ENCODE results near the gene TNFRSF19. TPM values are rescaled to one million over a fixed set of nuclear protein-coding genes. Genes with fewer than 3 reads are reported as not detected.

TNFRSF19 gene
- total and polyA plus RNA-seq, 3 donors from 2014 or later, result 5.7 to 8.4 (median 6.2) TPM

DNA sequence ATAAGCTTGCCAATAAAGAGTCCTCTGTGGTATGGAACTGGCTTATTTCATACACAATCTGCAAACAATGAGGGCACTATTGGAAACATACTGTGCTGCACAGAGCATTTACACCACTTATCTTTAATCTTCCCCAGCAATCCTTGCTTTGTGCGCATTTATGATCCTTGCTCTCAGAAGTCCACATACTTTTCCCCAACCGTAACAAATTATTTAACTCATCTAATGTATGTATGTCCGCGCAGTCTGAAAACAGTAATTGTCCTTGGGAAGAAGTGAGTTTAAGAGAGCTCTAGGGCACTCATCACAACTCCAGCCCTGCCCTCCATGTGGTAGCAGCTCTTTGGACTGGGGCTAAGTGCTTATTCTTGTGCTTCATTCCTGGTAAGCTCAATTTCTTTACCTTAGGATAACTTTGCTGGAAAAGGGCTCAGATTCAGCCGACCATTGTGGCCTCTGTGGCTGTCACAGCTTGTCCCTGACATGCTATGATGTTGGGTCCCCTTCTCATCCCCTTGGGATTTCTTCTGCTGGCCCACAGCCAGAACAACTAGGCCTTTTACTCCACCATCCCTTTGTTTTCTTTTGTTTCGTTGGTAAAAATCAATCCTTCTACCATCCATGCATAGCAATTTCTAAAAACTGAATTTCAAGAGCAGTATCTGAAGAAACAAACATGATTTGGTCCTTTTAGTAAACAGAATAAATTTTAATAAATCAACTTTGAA, 152.7 kb downstream of the TNFRSF19 start:
- Histone ChIP-seq H3K36me3 (ENCODE audit: low read depth, missing control alignments) (no peaks in the 10 kb centered on the region), H3K27me3 (no peaks in the 10 kb centered on the region), H3K27ac (no peak overlapping the region), H3K9me3 (no peaks in the 10 kb centered on the region), H3K4me1 (peaks cover 3% of the 10 kb centered on the region), H3K4me3 (no peak overlapping the region)
- no peak for TF ChIP-seq POLR2A (IDR thresholded peaks at IDR 0.05)
- TF ChIP-seq, protein P1, sequence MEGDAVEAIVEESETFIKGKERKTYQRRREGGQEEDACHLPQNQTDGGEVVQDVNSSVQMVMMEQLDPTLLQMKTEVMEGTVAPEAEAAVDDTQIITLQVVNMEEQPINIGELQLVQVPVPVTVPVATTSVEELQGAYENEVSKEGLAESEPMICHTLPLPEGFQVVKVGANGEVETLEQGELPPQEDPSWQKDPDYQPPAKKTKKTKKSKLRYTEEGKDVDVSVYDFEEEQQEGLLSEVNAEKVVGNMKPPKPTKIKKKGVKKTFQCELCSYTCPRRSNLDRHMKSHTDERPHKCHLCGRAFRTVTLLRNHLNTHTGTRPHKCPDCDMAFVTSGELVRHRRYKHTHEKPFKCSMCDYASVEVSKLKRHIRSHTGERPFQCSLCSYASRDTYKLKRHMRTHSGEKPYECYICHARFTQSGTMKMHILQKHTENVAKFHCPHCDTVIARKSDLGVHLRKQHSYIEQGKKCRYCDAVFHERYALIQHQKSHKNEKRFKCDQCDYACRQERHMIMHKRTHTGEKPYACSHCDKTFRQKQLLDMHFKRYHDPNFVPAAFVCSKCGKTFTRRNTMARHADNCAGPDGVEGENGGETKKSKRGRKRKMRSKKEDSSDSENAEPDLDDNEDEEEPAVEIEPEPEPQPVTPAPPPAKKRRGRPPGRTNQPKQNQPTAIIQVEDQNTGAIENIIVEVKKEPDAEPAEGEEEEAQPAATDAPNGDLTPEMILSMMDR (IDR thresholded peaks at IDR 0.05), result no peak
- intact Hi-C loops (cut with DNase I; ENCODE audit: low total_unique reads), result no loop called here
- no peak for DNase-seq
- 68 to 81% methylated on average over 6 of the region's 6 CpGs for WGBS, 2 donors

DNA sequence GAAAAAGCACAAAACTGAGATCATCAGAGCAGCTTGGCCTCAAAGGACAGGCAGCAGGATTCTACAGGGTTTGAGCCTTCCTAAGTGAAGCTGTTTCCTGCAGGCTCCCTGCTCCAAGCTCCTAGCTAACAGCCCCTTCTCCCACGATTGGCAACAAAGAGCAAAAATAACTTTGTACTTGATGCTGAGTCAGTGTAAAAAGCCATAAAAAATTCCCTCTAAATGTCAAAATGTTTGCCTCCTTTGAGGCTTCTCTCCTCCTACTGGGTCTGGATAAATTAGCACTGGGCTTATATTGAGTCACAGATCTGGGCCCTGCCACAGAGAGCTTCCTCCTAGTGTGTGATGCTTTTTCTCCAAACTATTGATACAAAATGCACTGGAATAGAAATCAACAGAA, 153.3 kb downstream of the TNFRSF19 start:
- WGBS, 2 donors, result 0 to 8% methylated on average over 1 of the region's 1 CpG
- Histone ChIP-seq H3K27me3 (no peaks in the 10 kb centered on the region), H3K4me1 (peaks cover 3% of the 10 kb centered on the region), H3K36me3 (ENCODE audit: low read depth, missing control alignments) (no peaks in the 10 kb centered on the region), H3K27ac (no peak overlapping the region), H3K4me3 (no peak overlapping the region), H3K9me3 (no peaks in the 10 kb centered on the region)
- TF ChIP-seq, protein P1 (IDR thresholded peaks at IDR 0.05), result no peak
- TF ChIP-seq POLR2A (IDR thresholded peaks at IDR 0.05), result no peak
- no peak for DNase-seq
- intact Hi-C loops (cut with DNase I; ENCODE audit: low total_unique reads), result no loop called here

GRCh38 chr13:23724196-23724970, 154.2 kb downstream of the TNFRSF19 start:
- peaks cover 3% of the 10 kb centered on the region for H3K4me1 ChIP-seq
- no peaks in the 10 kb centered on the region for H3K9me3 ChIP-seq
- WGBS, 2 donors, result 89 to 95% methylated on average over 7 of the region's 7 CpGs
- no peak overlapping the region for H3K27ac ChIP-seq
- DNase-seq, result no peak
- no peaks in the 10 kb centered on the region for H3K27me3 ChIP-seq
- no peak overlapping the region for H3K4me3 ChIP-seq
- H3K36me3 ChIP-seq (ENCODE audit: low read depth, missing control alignments), result no peaks in the 10 kb centered on the region
- intact Hi-C loops (cut with DNase I; ENCODE audit: low total_unique reads), result no loop called here
- TF ChIP-seq, protein P1 (IDR thresholded peaks at IDR 0.05), result no peak
- no peak for TF ChIP-seq POLR2A (IDR thresholded peaks at IDR 0.05)

Other genes with a start within 250 kb of the TNFRSF19 start
- gene SACS, start 136.7 kb upstream of the TNFRSF19 start, total RNA-seq, result 10 to 100 TPM; 38.2 to 48.3 TPM
- 8.0 TPM for gene SACS, start 136.7 kb upstream of the TNFRSF19 start, polyA plus RNA-seq (ENCODE audit: insufficient read depth, low read depth, low replicate concordance)

All from testis (tissue), 3 donors.